Muscle layer of colon (tissue), 2 donors: ENCODE measurements around the gene LGALS9.
"Not testable (repeated sequence)": the region's sequence is repeated elsewhere in the genome, so short reads cannot be mapped to it uniquely, and the experiment has no call there.

Experiments
- H3K27ac ChIP-seq: one replicate; pipeline ENCODE4 v1.7.0; 2013; ENCODE audit warnings: low read depth, mild to moderate bottlenecking, low read length, moderate library complexity
- H3K27me3 ChIP-seq, 2 donors: one replicate each; pipeline ENCODE4 v1.7.0; 2013; ENCODE audit warnings: low read length in 2 of 2, mild to moderate bottlenecking in 2 of 2; ENCODE audit not compliant: insufficient read depth in 2 of 2, control insufficient read depth in 1 of 2
- H3K36me3 ChIP-seq: one replicate; pipeline ENCODE4 v1.7.0; 2013; ENCODE audit warnings: mild to moderate bottlenecking, low read length; ENCODE audit not compliant: insufficient read depth
- H3K4me1 ChIP-seq: one replicate; pipeline ENCODE4 v1.7.0; 2013; ENCODE audit warnings: mild to moderate bottlenecking, low read length; ENCODE audit not compliant: insufficient read depth
- H3K4me3 ChIP-seq, 2 donors: one replicate each; pipeline ENCODE4 v1.7.0; 2013; ENCODE audit warnings: low read length in 2 of 2, low read depth in 1 of 2, mild to moderate bottlenecking in 1 of 2, moderate library complexity in 1 of 2
- H3K9ac ChIP-seq: one replicate; pipeline ENCODE4 v1.7.0; 2013; ENCODE audit warnings: low read length
- H3K9me3 ChIP-seq: one replicate; pipeline ENCODE4 v1.7.0; 2013; ENCODE audit warnings: mild to moderate bottlenecking, low read length
- donor health status: abdominal sarcoma.
- donor health status: Adenocarcinoma of cecum.

LGALS9 gene

DNA sequence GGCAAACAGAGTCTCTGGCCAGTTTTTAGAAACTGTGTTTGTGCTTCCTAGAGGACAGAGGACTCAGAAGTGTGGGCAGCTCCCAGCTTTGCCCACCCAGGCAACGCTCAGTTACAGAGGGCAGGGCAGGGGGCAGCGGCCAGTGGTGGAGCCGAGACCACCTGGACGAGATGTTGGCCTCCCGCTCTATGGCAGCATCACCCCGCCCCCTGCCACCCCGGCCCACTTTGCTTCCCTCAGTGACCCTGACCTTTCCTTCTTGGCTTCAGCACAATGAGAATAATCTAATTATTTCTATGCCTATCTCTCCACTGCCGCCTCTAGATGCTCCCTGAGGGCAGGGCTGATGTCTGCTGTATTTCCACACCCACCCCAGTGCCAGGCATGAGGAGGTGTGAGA is 25.6 kb downstream of the LGALS9 start:
- not testable (repeated sequence) for H3K36me3 ChIP-seq

GRCh38 chr17:27657620-27658019 is 26.6 kb downstream of the LGALS9 start:
- H3K4me3 ChIP-seq = no peak overlapping the region
- H3K27ac ChIP-seq = no peak overlapping the region
- H3K9me3 ChIP-seq = no peaks in the 10 kb centered on the region
- H3K27me3 ChIP-seq = no peaks in the 10 kb centered on the region
- no peak overlapping the region for H3K9ac ChIP-seq
- no peaks in the 10 kb centered on the region for H3K4me1 ChIP-seq
- H3K36me3 ChIP-seq = no peaks in the 10 kb centered on the region

More for the DNA sequence above, 25.6 kb downstream of the LGALS9 start:
- not testable (repeated sequence) for H3K27me3 ChIP-seq, H3K4me1 ChIP-seq, H3K4me3 ChIP-seq, H3K9me3 ChIP-seq, H3K9ac ChIP-seq, H3K27ac ChIP-seq

DNA sequence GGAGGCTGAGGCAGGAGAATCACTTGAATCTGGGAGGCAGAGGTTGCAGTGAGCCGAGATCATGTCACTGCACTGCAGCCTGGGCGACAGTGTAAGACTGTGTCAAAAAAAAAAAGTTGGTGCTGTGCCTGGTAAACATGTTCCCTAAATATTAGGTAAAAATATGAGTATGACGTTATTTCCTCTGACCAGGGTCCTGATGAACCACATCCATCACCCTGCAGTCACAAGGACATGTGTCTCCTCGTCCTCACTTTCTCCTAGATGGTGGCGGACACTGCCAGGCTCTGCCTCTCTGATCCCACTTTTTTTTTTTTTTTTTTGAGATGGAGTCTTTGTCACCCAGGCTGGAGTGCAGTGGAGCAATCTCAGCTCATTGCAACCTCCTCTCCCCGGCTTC is 28.7 kb downstream of the LGALS9 start:
- Histone ChIP-seq H3K9ac (no peak overlapping the region), H3K27me3 (no peaks in the 10 kb centered on the region), H3K4me3 (no peak overlapping the region), H3K9me3 (no peaks in the 10 kb centered on the region), H3K36me3 (no peaks in the 10 kb centered on the region), H3K4me1 (no peaks in the 10 kb centered on the region), H3K27ac (no peak overlapping the region)

DNA sequence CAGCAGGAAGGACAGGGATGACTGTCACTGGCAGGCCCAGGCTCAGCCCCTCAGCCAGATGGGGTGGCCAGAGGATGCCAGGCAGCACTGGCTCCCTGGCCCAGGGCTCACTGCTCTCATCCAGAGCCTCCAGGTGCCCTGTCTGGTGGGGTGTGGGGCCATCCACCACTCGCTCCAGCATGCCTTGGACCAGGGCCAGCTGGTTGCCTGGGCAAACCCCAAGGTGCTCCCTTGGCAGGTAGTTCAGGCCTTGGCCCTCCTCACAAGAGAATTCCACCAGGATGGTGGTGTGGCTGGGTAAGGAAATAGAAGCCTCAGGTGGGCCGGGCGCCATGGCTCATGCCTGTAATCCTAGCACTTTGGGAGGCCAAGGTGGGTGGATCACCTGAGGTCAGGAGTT is 29.4 kb downstream of the LGALS9 start:
- H3K36me3 ChIP-seq = no peaks in the 10 kb centered on the region
- H3K4me1 ChIP-seq = no peaks in the 10 kb centered on the region
- H3K27me3 ChIP-seq = no peaks in the 10 kb centered on the region
- no peak overlapping the region for H3K4me3 ChIP-seq
- no peak overlapping the region for H3K27ac ChIP-seq
- H3K9ac ChIP-seq = no peak overlapping the region
- no peaks in the 10 kb centered on the region for H3K9me3 ChIP-seq

- H3K9ac ChIP-seq = no peak overlapping the region
- H3K36me3 ChIP-seq = no peaks in the 10 kb centered on the region
- no peak overlapping the region for H3K27ac ChIP-seq
- H3K27me3 ChIP-seq = no peaks in the 10 kb centered on the region
- no peak overlapping the region for H3K4me3 ChIP-seq
- no peaks in the 10 kb centered on the region for H3K4me1 ChIP-seq
- H3K9me3 ChIP-seq = no peaks in the 10 kb centered on the region
Measured at GRCh38 chr17:27663936-27664605, 33.1 kb downstream of the LGALS9 start.

- H3K9me3 ChIP-seq = no peaks in the 10 kb centered on the region
Measured at GRCh38 chr17:27664606-27664965, 33.6 kb downstream of the LGALS9 start.

DNA sequence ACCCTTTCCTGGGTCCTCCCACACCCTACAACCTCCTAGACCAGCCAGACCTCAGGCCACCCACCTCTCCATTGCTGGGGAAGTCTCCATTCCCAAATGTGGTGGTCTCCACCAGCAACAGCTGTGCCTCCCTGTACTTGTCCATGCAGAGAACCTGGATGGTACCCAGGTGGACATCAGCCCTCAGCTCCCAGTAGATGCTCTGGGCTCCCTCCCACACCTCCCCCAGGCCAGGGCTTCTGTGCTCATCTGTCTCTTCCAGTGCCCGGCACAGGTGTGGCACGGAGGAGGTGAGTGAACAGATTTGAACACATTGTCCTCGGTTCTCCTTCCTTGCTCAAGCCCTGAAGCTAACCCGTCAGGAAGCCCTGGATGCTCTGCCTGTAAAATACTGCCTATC is 34.6 kb downstream of the LGALS9 start:
- H3K27me3 ChIP-seq = no peaks in the 10 kb centered on the region
- no peaks in the 10 kb centered on the region for H3K4me1 ChIP-seq
- H3K36me3 ChIP-seq = no peaks in the 10 kb centered on the region
- no peak overlapping the region for H3K27ac ChIP-seq
- H3K4me3 ChIP-seq = no peak overlapping the region
- no peaks in the 10 kb centered on the region for H3K9me3 ChIP-seq
- no peak overlapping the region for H3K9ac ChIP-seq

More at GRCh38 chr17:27664606-27664965, 33.6 kb downstream of the LGALS9 start:
- H3K27ac ChIP-seq = no peak overlapping the region
- H3K4me3 ChIP-seq = no peak overlapping the region
- no peaks in the 10 kb centered on the region for H3K27me3 ChIP-seq
- H3K36me3 ChIP-seq = no peaks in the 10 kb centered on the region
- H3K4me1 ChIP-seq = no peaks in the 10 kb centered on the region
- no peak overlapping the region for H3K9ac ChIP-seq

DNA sequence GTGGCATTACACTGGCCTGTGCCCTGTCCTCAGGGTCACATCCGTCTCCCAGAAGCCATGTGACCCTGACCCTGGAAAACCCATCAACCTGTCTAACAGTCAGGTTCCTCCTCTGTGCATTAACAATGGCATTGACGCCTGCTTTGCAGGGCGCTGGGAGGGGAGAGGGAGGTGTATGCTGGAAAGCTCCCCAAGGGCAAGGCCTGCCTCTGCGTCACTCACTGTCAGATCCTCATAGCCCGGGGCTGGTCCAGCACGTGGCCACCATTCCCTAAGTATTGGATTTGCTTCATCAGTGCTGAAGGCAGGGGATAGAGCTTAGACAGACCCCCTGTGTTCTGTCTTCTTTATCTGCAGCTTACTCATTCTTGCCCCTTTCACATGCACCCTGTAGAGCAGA is 35.3 kb downstream of the LGALS9 start:
- H3K9me3 ChIP-seq = not testable (repeated sequence)

GRCh38 chr17:27666831-27667560 is 36.0 kb downstream of the LGALS9 start:
- Histone ChIP-seq H3K4me1 (no peaks in the 10 kb centered on the region), H3K36me3 (no peaks in the 10 kb centered on the region), H3K9ac (no peak overlapping the region), H3K9me3 (no peaks in the 10 kb centered on the region), H3K27ac (no peak overlapping the region), H3K27me3 (no peaks in the 10 kb centered on the region), H3K4me3 (no peak overlapping the region)

More for the DNA sequence above, 35.3 kb downstream of the LGALS9 start:
- H3K9ac ChIP-seq, H3K27me3 ChIP-seq, H3K36me3 ChIP-seq, H3K4me3 ChIP-seq, H3K4me1 ChIP-seq, H3K27ac ChIP-seq: not testable (repeated sequence)

DNA sequence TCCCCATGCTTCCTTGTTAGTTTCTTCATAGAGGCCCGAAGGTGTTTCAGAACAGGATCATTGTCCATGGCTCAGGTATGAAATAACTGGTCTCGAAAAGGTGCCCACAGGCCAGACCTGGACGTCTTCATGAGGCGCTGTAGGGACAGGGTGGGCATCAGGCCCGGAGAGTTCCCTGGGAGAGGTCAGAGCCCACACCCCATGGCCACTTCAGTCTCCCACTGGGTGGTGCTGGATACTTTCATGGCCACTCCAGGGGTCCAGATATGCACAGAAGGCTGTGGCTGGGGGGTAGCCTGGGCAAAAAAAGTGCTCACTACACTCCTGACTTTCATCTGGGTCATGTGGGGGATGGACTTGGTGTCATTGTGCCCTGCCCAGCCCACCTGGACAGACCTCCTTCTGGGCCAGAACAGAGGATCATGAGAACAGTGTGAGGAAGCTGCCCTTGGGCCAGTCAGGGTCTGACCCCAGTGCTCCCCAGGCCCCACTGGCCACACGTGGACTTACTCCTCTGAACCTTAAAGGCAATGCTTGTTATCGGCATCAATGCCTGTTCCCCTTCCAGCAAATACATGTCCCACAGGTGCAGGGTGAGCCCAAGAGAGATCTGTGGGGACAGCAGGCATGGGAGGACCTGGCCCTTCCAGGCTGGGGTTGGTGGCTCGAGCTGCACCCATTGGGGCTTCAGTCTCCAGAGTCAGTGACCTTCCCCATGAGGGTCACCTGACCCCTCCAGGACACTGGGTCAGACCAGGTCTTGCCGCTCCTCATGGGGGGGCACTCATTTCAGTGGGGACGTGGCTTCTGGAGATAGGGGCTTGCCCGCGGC is 36.9 kb downstream of the LGALS9 start:
- no peak overlapping the region for H3K9ac ChIP-seq
- H3K27me3 ChIP-seq = no peaks in the 10 kb centered on the region
- no peak overlapping the region for H3K4me3 ChIP-seq
- H3K27ac ChIP-seq = no peak overlapping the region
- no peaks in the 10 kb centered on the region for H3K4me1 ChIP-seq
- H3K36me3 ChIP-seq = no peaks in the 10 kb centered on the region
- no peaks in the 10 kb centered on the region for H3K9me3 ChIP-seq

DNA sequence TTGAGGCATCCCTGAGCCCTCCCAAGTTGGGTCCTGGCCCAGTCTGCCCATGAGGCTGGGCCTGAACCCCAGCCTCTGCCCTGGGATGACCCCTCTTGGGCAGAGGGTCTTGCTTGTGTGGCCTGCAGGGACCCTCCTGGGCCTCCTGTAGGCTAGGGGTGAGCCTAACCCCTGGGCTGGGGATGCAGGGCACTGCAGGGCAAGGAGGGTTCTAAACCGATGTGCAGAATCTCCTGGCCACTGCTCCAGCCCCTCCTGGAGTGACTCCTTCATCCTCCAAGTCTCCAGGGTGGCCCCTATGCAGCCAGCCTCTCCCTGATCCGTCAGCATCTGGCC is 37.5 kb downstream of the LGALS9 start:
- Histone ChIP-seq H3K9me3 (no peaks in the 10 kb centered on the region), H3K4me3 (no peak overlapping the region), H3K36me3 (no peaks in the 10 kb centered on the region), H3K9ac (no peak overlapping the region), H3K27me3 (no peaks in the 10 kb centered on the region), H3K27ac (no peak overlapping the region), H3K4me1 (no peaks in the 10 kb centered on the region)
